ENCODE data around the gene CASP9.
A peak's percentile ranks its signal among the peaks of the same experiment; 100 is the strongest.
"Not testable (repeated sequence)": the region's sequence is repeated elsewhere in the genome, so short reads cannot be mapped to it uniquely, and the experiment has no call there.

Gene CASP9

DNA sequence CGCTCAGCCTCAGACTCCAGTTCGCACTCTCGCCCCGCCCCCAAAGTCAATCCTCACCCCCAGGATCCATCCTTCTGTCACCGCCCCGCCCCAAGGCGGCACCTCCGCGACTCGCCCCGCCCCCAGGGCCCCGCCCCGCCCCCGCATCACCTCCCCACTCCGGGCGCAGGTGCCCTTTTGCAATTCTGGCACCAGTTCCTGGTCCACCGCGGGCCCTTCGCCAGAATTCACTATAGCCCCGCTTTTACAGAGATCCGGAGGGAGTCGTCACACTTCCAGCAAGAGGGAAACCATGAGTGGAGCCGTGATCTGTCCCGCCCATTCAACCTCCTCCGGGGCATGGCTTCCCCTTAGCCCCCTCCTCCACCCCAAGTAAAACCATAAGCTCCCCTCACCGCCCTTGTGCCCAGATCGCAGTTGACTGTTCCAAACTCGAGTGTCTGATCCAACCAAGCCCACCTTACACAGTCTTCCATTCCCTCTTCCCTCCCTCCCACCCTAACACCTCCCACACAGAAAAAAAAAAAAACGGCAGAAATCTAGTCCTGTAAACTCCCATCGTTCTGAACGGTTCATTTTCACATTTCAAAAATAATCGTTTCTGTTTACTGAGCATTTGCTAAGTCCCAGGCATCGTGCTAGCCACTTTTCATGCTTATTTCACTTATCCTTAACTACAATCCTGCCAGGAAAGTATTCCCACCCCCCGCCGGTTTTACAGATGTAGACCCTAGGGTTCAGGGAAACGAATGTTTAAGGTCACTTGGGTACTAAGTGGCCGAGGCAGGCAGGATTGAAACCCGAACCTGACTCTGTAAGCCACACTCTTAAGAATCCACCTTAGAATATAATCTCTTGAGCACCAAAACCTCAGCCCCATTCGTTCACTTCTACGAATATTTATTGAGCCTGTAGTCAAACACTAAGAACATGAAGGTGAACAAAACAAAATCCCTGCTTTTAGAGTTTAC lies 1.3 kb upstream of the CASP9 start:
- DNase-seq: peak; percentile 65

GRCh38 chr1:15524283-15525049 lies 451 bp upstream of the CASP9 start:
- DNase-seq: peak; percentile 89

DNA sequence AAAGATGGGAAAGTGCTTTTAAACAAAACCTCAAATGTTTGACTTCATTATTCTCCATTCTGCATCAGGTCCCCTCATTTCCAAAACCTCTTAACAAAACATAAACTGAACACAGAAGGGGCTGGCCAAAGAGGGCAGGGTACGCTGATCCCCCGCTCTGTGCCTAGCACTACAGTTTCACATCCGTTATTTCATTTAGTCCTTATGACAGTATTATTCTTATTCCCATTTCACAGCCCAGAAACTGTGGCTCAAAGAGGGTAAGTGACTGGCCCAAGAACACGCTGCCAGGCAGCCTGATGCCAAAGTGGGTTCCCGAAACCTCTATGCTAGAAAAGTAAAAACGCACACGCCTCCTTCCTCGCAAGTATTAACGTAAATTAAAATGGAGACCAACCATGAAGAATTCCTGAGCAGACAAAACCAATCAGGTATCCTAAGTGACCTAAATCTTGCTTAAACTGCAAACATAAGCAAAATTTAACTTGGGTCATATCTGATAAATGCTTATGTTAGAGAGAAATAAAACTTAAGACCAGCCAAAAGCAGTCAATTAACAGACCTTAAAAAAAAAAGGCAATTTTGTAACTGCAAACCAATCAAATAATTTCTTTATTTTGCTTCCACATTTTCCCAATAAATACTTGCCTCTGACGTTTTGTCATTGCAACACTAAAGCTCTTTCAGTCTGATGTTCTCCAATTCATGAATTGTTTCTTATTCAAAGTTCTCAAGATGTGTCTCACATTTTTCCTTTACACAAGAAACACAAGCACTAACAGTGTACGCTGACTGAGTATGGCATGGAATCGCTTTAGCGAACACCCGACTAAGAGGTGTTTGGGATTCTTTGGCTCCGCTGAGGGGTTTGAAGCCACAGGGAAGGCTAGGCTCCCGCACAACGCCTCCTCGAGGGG lies 653 bp downstream of the CASP9 start:
- peak; percentile 45 for DNase-seq

DNA sequence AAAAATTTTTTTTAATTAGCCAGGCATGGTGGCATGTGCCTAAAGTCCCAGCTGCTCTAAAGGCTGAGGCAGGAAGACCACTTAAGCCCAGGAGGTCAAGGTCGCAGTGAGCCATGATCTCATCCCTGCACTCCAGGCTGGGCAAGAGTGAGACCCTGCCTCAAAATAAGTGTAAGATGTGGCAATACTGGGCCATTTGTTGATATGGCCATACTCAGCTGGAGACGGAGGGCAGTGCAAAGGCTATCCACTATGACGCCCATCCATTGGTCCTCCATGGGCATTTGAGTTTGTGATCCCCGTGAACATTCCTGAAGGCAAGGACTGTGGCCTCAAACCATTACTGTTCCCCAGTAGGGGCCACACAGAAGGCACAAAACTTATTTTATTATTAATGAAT lies 1.5 kb downstream of the CASP9 start:
- DNase-seq: no peak

DNA sequence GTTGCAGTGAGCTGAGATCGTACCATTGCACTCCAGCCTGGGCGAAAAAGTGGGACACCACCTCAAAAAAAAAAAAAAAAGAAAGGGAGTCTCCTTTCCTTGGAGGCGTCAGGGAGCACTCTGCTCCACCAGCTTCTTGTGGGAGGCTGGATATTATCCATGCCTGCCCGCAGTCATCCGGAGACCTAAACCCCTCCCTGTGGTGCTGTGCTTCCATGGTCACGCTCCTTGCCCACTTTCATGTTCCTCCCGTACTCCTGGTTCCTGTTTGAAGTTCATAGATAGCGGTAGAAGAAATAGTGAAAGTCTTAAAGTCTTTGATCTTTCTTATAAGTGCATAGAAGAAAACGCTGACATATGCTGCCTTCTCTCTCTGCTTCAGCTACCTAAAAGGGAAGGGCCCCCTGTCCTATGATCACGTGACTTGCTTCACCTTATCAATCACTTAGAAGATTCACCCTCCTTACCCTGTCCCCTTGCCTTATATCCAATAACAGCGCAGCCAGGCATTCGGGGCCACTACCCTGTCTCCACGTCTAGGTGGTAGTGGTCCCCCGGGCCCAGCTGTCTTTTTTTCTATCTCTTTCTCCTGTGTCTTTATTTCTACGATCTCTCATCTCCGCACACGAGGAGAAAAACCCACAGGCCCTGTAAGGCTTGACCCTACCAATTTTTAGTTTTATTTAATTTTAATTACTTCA lies 2.7 kb downstream of the CASP9 start:
- DNase-seq: not testable (repeated sequence)

DNA sequence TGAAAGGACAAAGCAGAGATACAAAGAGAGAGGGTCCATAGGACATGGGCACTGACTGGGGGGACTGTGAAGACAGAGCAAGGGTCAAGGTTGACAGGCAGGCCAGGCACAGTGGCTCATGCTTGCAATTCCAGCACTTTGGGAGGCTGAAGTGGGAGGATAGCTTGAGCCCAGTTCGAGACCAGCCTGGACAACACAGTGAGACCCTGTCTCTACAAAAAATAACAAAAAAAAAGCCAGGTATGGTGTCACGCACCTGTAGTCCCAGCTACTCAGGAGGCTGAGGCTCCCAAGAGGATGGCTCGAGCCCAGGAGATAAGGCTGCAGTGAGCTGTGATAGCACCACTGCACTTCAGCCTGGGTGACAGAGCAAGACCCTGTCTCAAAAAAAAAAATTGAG lies 4.4 kb downstream of the CASP9 start:
- DNase-seq: no peak

DNA sequence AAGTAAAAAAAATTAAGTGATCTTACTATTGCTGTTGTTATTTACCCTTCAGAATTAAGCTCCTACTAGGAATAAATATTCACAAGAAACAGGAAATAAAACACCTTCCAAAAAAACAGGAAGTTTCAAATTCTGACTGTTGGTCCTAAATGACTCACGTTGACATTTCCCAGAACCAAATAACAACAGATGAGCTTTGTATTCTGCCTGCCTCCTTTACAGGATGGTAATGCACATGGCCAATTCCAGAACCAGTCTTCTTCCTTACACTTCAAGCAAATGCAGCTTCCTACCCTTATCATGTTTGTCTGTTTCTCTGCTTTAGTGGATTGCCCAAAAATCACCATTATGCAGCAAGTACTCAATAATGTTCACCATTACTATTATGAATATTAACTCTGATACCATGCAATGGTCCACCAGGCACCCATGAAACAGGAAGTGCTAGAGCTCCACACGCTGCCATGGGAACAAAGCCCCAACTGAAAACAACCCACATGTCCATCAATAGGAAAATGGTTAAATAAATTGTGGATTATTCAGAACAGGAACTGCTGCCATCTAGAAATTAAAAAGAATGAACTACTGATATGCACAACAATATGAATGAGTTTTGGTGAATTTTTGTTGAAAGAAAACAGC lies 8.9 kb downstream of the CASP9 start:
- no peak for DNase-seq

- not testable (repeated sequence) for DNase-seq
These were observed 9.5 kb downstream of the CASP9 start for GRCh38 chr1:15514557-15514956.

GRCh38 chr1:15513919-15514318 lies 10.1 kb downstream of the CASP9 start:
- no peak for DNase-seq

DNA sequence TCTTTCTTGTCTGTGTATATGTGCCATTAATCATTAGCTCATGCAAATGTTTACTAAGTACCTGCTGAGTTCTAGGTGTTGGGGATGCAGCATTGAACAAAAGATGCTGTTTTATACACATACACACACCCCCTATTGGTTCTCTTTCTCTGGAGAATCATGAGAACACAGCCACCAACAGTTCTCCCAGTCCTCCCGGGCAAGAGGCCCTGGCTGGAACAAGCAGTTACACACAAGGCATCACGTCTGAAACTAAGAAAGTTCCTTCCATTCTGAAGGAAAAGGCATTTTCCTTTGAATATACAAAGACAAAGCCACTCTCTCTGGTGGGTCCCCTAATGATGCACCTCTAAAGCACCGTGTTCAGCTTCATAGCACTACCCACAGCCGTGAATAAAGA lies 10.8 kb downstream of the CASP9 start:
- DNase-seq: no peak

- DNase-seq: no peak
These were observed 13.2 kb downstream of the CASP9 start for GRCh38 chr1:15510611-15511405.

DNA sequence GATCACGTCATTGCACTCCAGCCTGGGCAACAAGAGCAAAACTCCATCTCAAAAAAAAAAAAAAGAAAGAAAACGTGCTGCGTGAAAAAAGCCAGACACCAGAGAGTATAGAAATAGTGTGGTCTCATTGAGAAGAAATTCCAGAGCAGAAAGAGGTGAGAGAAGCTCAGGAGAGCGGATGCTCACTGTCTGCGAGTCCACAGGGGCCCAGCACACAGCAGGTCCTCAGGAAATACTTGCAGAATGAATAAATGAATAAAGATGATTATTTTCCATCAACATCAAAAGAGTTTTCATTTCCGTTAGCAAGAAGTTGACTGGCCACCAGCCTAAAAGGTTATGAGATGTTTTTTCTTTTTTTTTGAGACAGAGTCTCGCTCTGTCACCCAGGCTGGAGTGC lies 14.4 kb downstream of the CASP9 start:
- DNase-seq: no peak

- no peak for DNase-seq
These were observed 15.1 kb downstream of the CASP9 start for GRCh38 chr1:15508700-15509487.

DNA sequence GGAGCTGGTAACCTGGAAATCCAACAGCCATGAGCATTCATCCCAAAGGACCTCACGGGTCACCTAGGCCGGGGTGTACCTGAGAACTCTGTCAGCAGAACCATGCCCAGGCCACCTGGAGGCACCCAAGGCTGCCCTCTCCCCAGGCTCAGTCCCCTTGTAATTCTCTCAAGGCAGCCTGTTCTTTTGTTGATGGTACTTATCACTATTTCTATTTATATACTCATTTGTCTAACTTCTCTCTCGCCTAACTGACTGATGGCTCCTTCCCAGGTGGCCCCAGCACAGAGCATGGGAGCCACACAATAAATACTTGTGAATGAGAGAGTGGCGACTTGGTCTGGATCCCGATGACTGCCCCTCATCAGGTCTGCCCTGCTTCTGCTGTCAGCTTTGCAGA lies 16.7 kb downstream of the CASP9 start:
- no peak for DNase-seq

DNA sequence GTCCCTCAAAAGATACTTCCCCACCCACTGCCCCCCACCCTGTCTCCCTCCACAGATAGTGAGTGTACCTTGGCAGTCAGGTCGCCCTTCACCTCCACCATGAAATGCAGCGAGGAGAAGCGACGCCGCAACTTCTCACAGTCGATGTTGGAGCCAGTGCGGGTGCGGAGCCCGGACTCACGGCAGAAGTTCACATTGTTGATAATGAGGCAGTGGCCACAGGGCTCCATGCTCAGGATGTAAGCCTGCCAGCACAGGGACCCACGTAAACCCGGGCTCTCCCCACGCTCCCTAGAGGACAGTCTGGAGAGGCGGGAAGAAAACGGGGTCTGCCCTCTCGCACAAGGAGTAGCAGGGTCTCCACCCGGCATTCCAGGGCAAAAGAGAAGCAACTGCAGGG lies 17.2 kb downstream of the CASP9 start:
- no peak for DNase-seq

GRCh38 chr1:15504436-15504835 lies 19.6 kb downstream of the CASP9 start:
- DNase-seq: peak; percentile 20

GRCh38 chr1:15501208-15502032 lies 22.6 kb downstream of the CASP9 start:
- DNase-seq: peak; percentile 23

DNA sequence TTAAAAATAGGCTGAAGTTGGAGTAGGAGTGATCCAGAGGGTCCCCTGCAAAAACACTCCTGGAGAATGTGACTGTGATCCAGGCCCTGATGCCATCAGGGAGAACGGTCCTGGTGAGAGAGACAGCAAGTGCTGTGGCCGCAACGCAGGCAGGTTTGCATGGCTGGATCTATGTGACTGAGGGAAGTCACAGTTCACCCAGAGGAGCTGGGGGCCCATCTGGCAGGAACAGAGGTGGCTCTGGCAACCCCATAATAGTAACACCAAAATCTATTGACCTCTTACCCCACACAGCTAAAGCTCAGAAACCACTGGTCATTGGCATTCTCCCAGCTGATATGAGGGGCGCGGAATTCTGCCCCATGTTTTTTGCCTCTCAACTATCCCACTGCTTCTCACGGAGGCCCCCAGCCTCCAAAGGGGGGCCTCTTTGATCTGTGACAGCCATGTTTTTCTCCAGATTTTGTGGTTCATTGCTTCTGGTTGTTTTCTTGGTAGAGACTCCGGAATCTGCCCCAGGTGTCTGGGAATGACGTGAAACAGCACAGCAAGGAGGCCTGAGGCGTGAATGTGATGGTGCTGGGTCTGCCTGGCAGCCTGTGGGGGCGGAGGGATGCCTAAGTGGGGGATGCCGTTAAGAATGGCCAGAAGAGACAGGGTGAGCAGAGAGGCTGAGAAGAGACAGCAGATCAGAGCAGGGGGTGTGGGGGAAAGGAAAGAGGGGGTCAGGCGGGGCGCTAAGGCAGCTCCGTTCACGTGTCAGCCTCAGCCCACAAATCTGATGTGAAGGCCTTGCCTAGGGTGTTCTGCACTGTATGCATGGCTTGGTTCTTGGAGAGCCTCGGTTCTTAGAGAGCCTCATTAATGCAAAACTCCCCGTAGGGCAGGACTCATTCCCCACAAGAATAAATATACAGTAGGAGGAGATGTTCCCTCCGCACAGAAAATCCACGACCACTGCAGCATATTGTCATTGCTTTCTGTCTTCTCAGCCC lies 23.5 kb downstream of the CASP9 start:
- DNase-seq: no peak

Data from DMS 273 treated with DMSO at 0.1 percent for 48 hours (cell line).